Common myeloid progenitor, CD34-positive (primary cell): ENCODE results near the gene FHIT.

Experiments used
- CTCF ChIA-PET: fragments of 350-600 bp; sonication (Branson Sonifier 250); formaldehyde crosslinking; loops from one replicate; lab custom pipeline; 2021; ENCODE audit warnings: antibody characterized with exemption; lab: Charles Lee
- POLR2A ChIA-PET: fragments of 350-600 bp; sonication (Branson Sonifier 250); formaldehyde crosslinking; loops from one replicate; lab custom pipeline; 2021; ENCODE audit warnings: antibody characterized with exemption; lab: Charles Lee
- DNase-seq, 3 donors: peaks; one replicate each; pipeline versions ENCODE4 v3.0.0 to v3.0.0-alpha.2; 2013
- H3K27ac ChIP-seq, 2 experiments: 1 replicate in 1 of 2; 2 replicates in 1 of 2; pipeline ENCODE4 v1.7.0; 2013; ENCODE audit warnings: inconsistent platforms in 2 of 2, low read length in 2 of 2, mild to moderate bottlenecking in 2 of 2, low read depth in 1 of 2, moderate library complexity in 1 of 2; ENCODE audit not compliant: severe bottlenecking in 2 of 2, insufficient read depth in 1 of 2, poor library complexity in 1 of 2
- H3K27me3 ChIP-seq, 5 experiments: replicated peaks in 2 of 5; 1 replicate in 3 of 5; 2 replicates in 2 of 5; pipeline versions ENCODE4 v1.6.1 to v1.7.0; 2013; ENCODE audit warnings: low read length in 4 of 5, mild to moderate bottlenecking in 2 of 5, moderate library complexity in 2 of 5, inconsistent platforms in 1 of 5; ENCODE audit not compliant: insufficient read depth in 5 of 5, control insufficient read depth in 4 of 5
- H3K36me3 ChIP-seq, 4 experiments: 1 replicate in 2 of 4; 2 replicates in 2 of 4; pipeline versions ENCODE4 v1.6.1 to v1.7.0; 2013; ENCODE audit warnings: low read length in 3 of 4, control low read depth in 1 of 4, mild to moderate bottlenecking in 1 of 4; ENCODE audit not compliant: control insufficient read depth in 4 of 4, insufficient read depth in 4 of 4
- H3K4me1 ChIP-seq, 4 experiments: 1 replicate in 3 of 4; 2 replicates in 1 of 4; pipeline versions ENCODE4 v1.6.1 to v1.7.1; 2013; ENCODE audit warnings: low read length in 3 of 4, mild to moderate bottlenecking in 3 of 4, control low read depth in 1 of 4, inconsistent platforms in 1 of 4, moderate library complexity in 1 of 4; ENCODE audit not compliant: control insufficient read depth in 4 of 4, insufficient read depth in 4 of 4; ENCODE audit errors: control extremely low read depth in 1 of 4
- H3K4me3 ChIP-seq, 7 experiments: 1 replicate in 4 of 7; 2 replicates in 3 of 7; pipeline versions ENCODE4 v1.5.1 to v1.7.0; 2013; ENCODE audit warnings: mild to moderate bottlenecking in 7 of 7, low read length in 6 of 7, moderate library complexity in 6 of 7, inconsistent platforms in 2 of 7, low read depth in 2 of 7, control low read depth in 1 of 7; ENCODE audit not compliant: insufficient read depth in 4 of 7, control insufficient read depth in 1 of 7; ENCODE audit errors: extremely low read depth in 1 of 7
- H3K9me3 ChIP-seq, 5 experiments: 1 replicate in 4 of 5; 2 replicates in 1 of 5; pipeline versions ENCODE4 v1.6.1 to v1.7.1; 2013; ENCODE audit warnings: low read length in 4 of 5, mild to moderate bottlenecking in 2 of 5, inconsistent platforms in 1 of 5, low read depth in 1 of 5, moderate library complexity in 1 of 5; ENCODE audit not compliant: control insufficient read depth in 4 of 5, insufficient read depth in 2 of 5; ENCODE audit errors: control extremely low read depth in 1 of 5
- WGBS: methylation state at CpG from one replicate; pipeline ENCODE4 v1.1.5; 2013; ENCODE audit not compliant: insufficient coverage; 5-methylcytosine and 5-hydroxymethylcytosine counted together

The FHIT gene

DNA sequence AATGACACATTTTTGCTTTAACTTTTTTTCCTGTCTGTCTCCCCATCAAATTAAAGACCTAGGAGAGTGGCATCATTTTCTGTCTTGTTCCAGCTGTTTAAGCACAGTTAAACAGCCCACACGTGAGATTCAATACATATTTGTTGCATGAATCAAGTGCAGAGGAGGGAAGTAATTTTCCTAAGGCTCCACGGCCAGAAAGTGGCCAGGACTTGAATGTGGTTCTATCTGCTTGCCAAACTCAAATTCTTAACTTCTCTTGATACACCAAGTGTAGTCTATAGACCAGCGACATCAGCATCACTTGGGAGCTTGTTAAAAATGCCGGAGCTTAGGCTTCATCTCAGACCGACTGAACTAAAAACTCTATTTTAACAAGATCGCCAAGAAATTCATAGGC lies 1476.6 kb downstream of the FHIT start:
- no peak for DNase-seq
- ChIA-PET CTCF (no interaction called here), POLR2A (no interaction called here)
- no peak overlapping the region for H3K27ac ChIP-seq
- WGBS: 93% methylated on average over 5 of the region's 6 CpGs
- H3K4me3 ChIP-seq: no peak overlapping the region
- H3K36me3 ChIP-seq: no peaks in the 10 kb centered on the region
- peaks cover 6 to 57% (median 37%) of the 10 kb centered on the region in 4 experiments for H3K4me1 ChIP-seq
- H3K9me3 ChIP-seq: no peaks in the 10 kb centered on the region
- H3K27me3 ChIP-seq: no peaks in the 10 kb centered on the region

GRCh38 chr3:59774000-59774399 lies 1477.3 kb downstream of the FHIT start:
- DNase-seq: no peak
- no peaks in the 10 kb centered on the region for H3K27me3 ChIP-seq
- ChIA-PET CTCF (interaction anchor here (1.2 kb wide), 1 partner anchor 42 kb away, joined by 3 read pairs; no protein-coding TSS in a partner anchor), POLR2A (no interaction called here)
- H3K27ac ChIP-seq: no peak overlapping the region
- 92% methylated on average over 4 of the region's 6 CpGs for WGBS
- H3K9me3 ChIP-seq: no peaks in the 10 kb centered on the region
- H3K36me3 ChIP-seq: no peaks in the 10 kb centered on the region
- no peak overlapping the region for H3K4me3 ChIP-seq
- peaks cover 6 to 57% (median 38%) of the 10 kb centered on the region in 4 experiments for H3K4me1 ChIP-seq

- 18% methylated on average over 7 of the region's 12 CpGs for WGBS
- Histone ChIP-seq H3K27ac (no peak overlapping the region), H3K36me3 (no peaks in the 10 kb centered on the region), H3K9me3 (no peaks in the 10 kb centered on the region), H3K27me3 (no peaks in the 10 kb centered on the region), H3K4me3 (peak overlapping the region in 2 of 7 experiments; percentile 12 to 28), H3K4me1 (peaks cover 4 to 47% (median 30%) of the 10 kb centered on the region in 4 experiments)
- ChIA-PET CTCF (interaction anchor here (0.9 to 1.2 kb wide), 4 partner anchors 22 to 151 kb away, joined by 3 read pairs; no protein-coding TSS in a partner anchor), POLR2A (interaction anchor here (1.3 kb wide), 1 partner anchor 13 kb away, joined by 4 read pairs; no protein-coding TSS in a partner anchor)
- peak; percentile 66 to 95 (median 93) for DNase-seq
Measured at GRCh38 chr3:59772416-59773408, 1478.5 kb downstream of the FHIT start.

DNA sequence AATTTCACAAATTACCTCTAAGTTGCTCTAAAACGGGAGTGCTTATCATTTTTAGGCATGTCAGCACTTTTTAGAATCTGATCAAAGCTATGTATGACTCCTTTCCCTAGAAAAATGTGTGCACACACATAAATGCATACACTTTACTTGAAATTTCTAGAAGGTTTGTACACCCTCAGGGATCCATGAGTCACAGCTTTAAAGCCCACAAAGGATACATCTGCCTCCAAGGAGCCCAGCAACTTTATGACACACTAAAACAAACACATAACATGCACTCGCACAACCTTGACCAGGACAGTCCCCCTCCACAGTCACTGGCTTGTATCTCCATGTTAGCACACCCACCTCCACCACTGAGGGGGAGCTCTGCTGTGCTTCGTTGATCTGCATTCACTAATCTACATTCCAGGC lies 1479.5 kb downstream of the FHIT start:
- CTCF ChIA-PET: interaction anchor here (1.0 to 1.4 kb wide), 2 partner anchors 24 to 30 kb away, joined by 4 read pairs; no protein-coding TSS in a partner anchor
- Histone ChIP-seq H3K4me3 (no peak overlapping the region), H3K27ac (no peak overlapping the region), H3K4me1 (peaks cover 4 to 38% (median 26%) of the 10 kb centered on the region in 4 experiments), H3K27me3 (no peaks in the 10 kb centered on the region), H3K9me3 (no peaks in the 10 kb centered on the region), H3K36me3 (no peaks in the 10 kb centered on the region)
- 57% methylated on average over 1 of the region's 3 CpGs for WGBS
- DNase-seq: peak; percentile 25 to 92 (median 83)
- POLR2A ChIA-PET: no interaction called here

DNA sequence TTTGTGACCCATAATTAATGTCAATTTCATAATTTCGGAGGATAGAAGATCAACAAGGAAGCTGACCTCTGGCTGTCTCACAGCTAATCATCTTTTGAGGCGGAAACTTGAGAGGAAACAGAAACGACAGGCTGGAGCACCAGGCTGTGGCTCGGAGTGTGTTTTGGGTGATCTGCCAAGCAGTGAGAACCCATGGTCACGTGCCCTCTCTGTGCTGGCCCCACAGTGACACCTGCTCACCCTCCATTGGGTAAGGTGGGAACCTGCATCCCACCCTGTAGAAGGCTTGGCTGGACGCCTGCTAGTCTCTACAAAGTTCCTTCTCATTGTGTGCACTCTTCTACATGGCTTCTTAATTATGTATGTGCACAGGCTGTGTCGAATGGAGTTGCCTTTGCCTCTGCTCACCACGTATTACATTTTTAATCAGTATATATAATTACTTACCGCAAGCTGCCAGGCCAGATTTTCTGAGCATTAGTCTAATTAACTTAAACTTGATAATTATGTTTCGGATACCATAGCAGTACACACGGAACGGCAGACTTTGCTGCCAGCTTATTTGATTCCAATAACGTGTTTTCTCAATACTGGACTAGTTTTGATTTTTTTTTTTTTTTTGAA lies 1482.0 kb downstream of the FHIT start:
- WGBS: 92% methylated on average over 11 of the region's 13 CpGs
- CTCF ChIA-PET: no interaction called here

GRCh38 chr3:59766200-59766872 lies 1484.9 kb downstream of the FHIT start:
- POLR2A ChIA-PET: no interaction called here
- H3K4me3 ChIP-seq: no peak overlapping the region
- whole genome bisulfite sequencing: 96% methylated on average over 3 of the region's 6 CpGs
- H3K27ac ChIP-seq: no peak overlapping the region
- H3K4me1 ChIP-seq: peaks cover 0 to 9% (median 3%) of the 10 kb centered on the region in 4 experiments
- H3K27me3 ChIP-seq: no peaks in the 10 kb centered on the region
- no peaks in the 10 kb centered on the region for H3K9me3 ChIP-seq
- DNase-seq: no peak
- no peaks in the 10 kb centered on the region for H3K36me3 ChIP-seq
- CTCF ChIA-PET: no interaction called here

More for the DNA sequence above, 1482.0 kb downstream of the FHIT start:
- no peaks in the 10 kb centered on the region for H3K36me3 ChIP-seq
- H3K4me1 ChIP-seq: peaks cover 4 to 34% (median 26%) of the 10 kb centered on the region in 4 experiments
- H3K27me3 ChIP-seq: no peaks in the 10 kb centered on the region
- no peak for DNase-seq
- H3K4me3 ChIP-seq: no peak overlapping the region
- POLR2A ChIA-PET: no interaction called here
- no peaks in the 10 kb centered on the region for H3K9me3 ChIP-seq
- no peak overlapping the region for H3K27ac ChIP-seq
